SH-SY5Y (cell line): ENCODE measurements around the gene NHS.

Experiments
- GATA2 ChIP-seq: IDR thresholded peaks from 2 replicates; pipeline ENCODE4 v1.6.1; 2011; ENCODE audit warnings: mild to moderate bottlenecking, low read depth, low read length
- GATA3 ChIP-seq: IDR thresholded peaks from 2 replicates; pipeline ENCODE4 v1.6.1; 2011; ENCODE audit warnings: low read depth, mild to moderate bottlenecking, low read length, moderate library complexity

GRCh38 chrX:17588303-17588702, 213.3 kb downstream of the NHS start:
- TF ChIP-seq GATA2 (no peak), GATA3 (no peak)
